Stomach (tissue), 4 donors: Measurements from ENCODE around the gene MYOG.

Experiments
- CTCF ChIP-seq, 7 experiments: fragments of 450-650 bp in 4 of 7; fragments of 200-600 bp in 3 of 7; sonication (generic) in 3 of 7; IDR thresholded peaks; one replicate each; pipeline ENCODE4 v1.5.1; 2016 to 2019; ENCODE audit warnings: antibody characterized with exemption in 7 of 7, control low read depth in 2 of 7, mild to moderate bottlenecking in 1 of 7
- EP300 ChIP-seq: sonication (generic); formaldehyde crosslinking; IDR thresholded peaks from one replicate; pipeline ENCODE4 v1.6.1; 2017; ENCODE audit warnings: antibody characterized with exemption
- POLR2A ChIP-seq, 4 donors: fragments of 450-650 bp; IDR thresholded peaks; one replicate each; pipeline ENCODE4 v1.6.1; 2016; ENCODE audit warnings: antibody characterized with exemption in 4 of 4, control low read depth in 2 of 4, mild to moderate bottlenecking in 1 of 4, moderate library complexity in 1 of 4

- no peak for TF ChIP-seq CTCF (IDR thresholded peaks at IDR 0.05)
- no peak for TF ChIP-seq EP300
- TF ChIP-seq POLR2A (IDR thresholded peaks at IDR 0.05) = no peak
Observed at GRCh38 chr1:203124011-203124410, 38.2 kb upstream of the MYOG start.
